Right renal cortex interstitium (tissue), 3 donors: ENCODE results near the gene TEX264. TPM values are rescaled to one million over a fixed set of nuclear protein-coding genes. Genes with fewer than 3 reads are reported as not detected.
"Not testable (repeated sequence)": the region's sequence is repeated elsewhere in the genome, so short reads cannot be mapped to it uniquely, and the experiment has no call there.

ENCODE experiments used
- DNase-seq, 3 donors: peaks; one replicate each; pipeline ENCODE4 v3.0.0-alpha.2; 2013; ENCODE audit warnings: low read depth in 3 of 3, low spot score in 2 of 3
- polyA plus RNA-seq, 3 donors: library from polyadenylated mRNA; unstranded; fragments of 120-200 nt; gene quantifications; one replicate each; pipeline ENCODE4 v1.2.1, GENCODE V29; 2013; ENCODE audit not compliant: insufficient read length in 3 of 3

Gene TEX264, protein sequence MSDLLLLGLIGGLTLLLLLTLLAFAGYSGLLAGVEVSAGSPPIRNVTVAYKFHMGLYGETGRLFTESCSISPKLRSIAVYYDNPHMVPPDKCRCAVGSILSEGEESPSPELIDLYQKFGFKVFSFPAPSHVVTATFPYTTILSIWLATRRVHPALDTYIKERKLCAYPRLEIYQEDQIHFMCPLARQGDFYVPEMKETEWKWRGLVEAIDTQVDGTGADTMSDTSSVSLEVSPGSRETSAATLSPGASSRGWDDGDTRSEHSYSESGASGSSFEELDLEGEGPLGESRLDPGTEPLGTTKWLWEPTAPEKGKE
- polyA plus RNA-seq: 10 to 100 TPM; 63.5 to 75.0 (median 64.2) TPM

GRCh38 chr3:51670823-51671733 is at the start of gene TEX264:
Gene TEX264 (plus strand): TSS chr3:51671252. CDS start chr3:51674305, 3,053 bp downstream.
- DNase-seq: peak in 2 of 3 donors; percentile 46 to 67

- no peak for DNase-seq
Measured at GRCh38 chr3:51622413-51622812, 48.6 kb upstream of the TEX264 start.

DNA sequence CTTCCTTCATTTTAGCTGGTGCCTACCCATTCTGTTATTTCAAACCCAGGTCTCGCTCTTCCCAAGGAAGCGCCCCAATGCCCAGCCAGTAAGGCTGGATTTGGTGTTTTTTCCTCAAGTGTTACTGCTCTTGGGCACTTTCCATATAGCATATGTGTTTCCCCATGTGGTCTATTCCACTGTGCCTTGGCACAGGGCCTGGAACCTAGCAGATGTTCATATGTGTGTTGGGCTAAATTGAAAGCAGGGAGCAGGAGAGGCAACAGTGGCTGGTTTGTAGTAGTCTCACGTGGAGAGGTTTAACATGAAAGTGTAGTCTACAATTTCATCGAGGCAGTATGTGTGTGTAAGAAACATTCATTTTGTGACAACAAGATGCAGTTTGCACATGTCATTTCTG is 48.2 kb upstream of the TEX264 start:
- DNase-seq: no peak

- DNase-seq: no peak
Measured at GRCh38 chr3:51630513-51630912, 40.5 kb upstream of the TEX264 start.

DNA sequence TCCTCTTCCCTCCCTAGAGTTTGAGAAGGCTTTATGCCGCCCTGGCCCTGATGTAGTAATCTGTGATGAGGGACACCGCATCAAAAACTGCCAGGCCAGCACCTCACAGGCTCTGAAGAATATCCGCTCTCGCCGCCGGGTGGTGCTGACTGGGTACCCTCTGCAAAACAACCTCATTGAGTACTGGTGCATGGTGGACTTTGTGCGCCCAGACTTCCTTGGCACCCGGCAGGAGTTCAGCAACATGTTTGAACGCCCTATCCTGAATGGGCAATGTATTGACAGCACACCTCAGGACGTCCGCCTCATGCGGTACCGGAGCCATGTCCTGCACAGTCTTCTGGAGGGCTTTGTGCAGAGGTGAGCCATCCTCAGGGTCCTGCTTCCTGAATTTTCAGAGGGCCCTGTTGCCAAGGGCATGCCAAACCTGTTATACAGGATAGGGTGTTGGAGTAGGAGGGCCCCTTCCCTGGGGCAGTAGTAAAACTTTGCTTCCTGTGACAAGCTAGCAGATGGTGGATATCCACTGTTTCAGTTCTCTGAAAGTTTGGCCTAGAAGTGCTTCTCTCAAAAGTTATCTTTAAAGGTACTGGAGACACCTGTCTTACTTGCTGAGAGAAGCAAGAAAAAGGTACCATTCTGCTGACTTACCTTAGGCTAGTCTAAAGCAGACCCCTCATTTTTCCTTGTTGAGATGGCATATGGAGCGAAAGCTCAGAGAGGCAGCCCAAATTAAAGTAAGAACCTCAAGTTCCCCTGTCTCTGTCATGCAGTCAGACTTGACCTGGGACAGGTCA is 33.7 kb upstream of the TEX264 start:
- DNase-seq: no peak

GRCh38 chr3:51637941-51638471 is 33.0 kb upstream of the TEX264 start:
- DNase-seq: peak in 1 of 3 donors; percentile 6

DNA sequence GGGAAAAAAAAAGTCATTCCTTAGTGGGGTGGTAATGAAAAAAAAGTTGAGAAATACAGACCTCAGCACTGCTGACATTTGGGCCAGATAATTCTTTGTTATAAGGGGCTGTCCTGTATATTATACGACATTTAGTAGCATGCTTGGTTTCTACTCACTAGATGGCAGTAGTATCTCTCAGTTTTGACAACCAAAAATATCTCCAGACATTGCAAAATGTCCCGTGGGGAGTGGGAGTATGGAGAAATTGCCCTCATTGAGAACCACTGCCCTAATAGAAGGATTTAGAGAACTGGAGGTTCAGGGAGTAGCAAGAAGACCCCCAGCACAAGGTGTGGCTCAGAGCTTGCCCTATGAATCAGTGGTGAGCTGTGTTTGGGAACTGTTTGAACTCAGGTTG is 28.6 kb upstream of the TEX264 start:
- DNase-seq: no peak

GRCh38 chr3:51646091-51646490 is 25.0 kb upstream of the TEX264 start:
- DNase-seq: no peak

DNA sequence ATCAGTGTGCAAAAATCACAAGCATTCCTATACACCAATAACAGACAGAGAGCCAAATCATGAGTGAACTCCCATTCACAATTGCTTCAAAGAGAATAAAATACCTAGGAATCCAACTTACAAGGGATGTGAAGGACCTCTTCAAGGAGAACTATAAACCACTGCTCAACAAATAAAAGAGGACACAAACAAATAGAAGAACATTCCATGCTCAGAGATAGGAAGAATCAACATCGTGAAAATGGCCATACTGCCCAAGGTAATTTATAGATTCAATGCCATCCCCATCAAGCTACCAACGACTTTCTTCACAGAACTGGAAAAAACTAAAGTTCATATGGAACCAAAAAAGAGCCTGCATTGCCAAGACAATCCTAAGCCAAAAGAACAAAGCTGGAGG is 18.9 kb upstream of the TEX264 start:
- not testable (repeated sequence) for DNase-seq

DNA sequence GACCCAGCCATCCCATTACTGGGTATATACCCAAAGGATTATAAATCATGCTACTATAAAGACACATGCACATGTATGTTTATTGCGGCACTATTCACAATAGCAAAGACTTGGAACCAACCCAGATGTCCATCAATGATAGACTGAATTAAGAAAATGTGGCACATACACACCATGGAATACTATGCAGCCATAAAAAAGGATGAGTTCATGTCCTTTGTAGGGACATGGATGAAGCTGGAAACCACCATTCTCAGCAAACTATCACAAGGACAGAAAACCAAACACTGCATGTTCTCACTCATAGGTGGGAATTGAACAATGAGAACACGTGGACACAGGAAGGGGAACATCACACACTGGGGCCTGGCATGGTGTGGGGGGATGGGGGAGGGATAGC is 17.6 kb upstream of the TEX264 start:
- DNase-seq: not testable (repeated sequence)

- no peak for DNase-seq
Measured at GRCh38 chr3:51657234-51657633, 13.8 kb upstream of the TEX264 start.

DNA sequence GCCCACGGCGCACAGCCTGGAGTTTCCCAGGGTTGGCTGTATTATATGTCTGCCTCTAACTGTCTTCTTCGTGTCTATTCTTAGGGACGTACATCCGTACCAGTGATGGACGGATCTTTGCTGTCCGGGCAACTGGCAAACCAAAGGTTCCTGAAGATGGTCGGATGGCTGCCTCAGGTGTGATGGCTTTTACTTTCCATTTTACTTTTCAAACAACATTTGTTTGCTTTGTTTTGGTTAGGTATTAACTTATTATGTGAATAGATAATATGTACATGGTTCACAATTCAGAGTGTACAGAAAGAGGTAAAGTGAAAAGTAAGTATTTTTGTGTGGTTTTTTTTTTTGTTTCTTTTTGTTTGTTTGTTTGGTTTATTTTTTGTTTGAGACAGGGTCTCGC is 11.1 kb upstream of the TEX264 start:
- no peak for DNase-seq

GRCh38 chr3:51662456-51662855 is 8.6 kb upstream of the TEX264 start:
- no peak for DNase-seq

DNA sequence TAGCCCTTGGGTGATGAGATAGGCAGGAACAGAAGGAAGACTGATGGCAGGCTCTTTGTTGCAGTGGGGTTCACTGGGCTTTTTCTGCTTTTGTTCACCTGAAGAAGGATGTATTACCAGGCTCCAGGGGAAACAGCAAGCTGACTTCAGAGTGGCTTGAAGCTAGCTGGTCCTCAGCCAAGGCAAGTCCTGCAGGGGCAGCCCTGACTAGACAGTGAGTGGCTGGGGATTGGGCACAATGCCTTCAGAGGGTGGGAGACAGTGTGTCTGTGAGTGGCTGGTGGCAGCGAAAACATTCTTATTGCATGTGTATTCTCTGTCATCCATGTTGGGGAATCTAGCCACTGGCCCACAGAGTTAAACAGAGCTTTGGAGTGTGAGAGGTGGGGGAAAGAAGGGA is 2.3 kb upstream of the TEX264 start:
- DNase-seq: no peak

DNA sequence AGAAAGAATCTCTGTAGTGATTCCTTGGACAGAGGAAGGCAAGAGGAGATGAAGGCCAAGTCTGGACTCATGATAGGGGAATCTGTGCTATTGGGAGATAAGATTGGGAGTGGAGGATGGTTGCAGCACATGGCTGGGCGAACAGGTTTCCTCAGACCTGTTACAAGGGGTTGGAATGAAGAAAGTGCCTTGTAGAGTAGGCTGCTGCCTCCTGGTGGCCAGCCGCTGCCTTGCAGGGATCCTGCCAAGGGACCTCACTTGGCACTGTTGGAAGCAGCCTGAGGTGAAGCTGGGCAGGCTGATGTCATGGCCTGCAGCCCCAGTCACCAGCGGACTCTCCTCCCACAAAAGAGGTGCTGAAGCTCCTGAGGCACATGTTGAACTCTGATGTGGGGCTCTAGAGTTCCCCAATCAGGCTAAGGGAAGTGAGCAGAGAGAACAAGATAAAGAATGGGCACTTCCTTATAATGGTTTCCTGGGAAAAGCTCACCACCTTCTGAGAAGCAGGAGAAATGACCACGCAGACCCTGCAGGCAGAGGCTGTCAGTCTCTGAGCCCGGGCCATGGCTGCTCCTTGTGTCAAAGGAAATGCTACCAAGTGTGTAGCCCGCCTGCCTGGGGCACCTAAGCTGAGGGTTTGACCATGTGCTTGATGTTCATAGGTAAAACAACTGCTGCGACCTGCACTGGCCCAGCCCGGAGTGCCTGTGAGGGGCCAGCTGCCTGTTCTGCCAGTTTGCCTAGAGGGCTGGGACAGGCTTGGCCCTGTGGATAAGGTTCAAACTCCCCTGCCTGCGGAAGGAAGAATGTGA is 1.6 kb upstream of the TEX264 start:
- DNase-seq: peak in 2 of 3 donors; percentile 34 to 57

DNA sequence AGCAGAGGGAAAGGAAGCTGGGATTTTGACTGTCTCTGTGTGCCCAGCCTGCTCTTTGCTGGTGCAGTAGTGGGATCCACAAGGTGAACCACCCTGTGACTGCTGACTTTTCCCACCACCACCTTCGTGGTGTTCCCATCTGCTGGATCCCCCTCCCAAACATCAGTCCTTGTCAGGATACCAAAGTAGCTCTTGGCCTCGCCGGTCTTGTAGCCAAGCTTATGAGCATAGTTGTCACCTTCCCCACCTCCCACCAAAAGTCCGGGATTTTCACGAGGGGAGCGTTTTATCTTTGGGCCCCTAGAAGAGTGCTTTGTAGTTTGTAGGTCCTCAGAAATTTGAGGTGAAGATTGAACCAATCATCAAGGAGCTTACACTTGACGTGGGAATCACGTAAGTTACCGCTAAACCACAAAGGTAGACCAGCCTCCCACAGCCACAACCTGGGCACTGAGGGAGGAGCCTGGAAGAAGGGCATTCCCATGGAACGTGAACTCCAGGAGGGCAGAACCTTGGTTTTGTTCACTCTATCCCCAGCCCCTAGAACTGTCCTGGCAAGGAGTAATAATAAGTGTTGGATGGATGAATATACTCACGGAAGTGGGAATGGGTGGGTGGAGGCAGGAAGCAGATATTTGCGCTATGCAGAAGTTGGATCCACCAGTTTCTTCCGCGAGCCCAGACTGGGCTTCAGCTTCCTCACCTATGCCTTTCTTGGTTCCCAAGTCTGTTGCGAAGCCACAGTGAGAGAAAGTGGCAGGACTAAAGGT is 814 bp upstream of the TEX264 start:
- no peak for DNase-seq

DNA sequence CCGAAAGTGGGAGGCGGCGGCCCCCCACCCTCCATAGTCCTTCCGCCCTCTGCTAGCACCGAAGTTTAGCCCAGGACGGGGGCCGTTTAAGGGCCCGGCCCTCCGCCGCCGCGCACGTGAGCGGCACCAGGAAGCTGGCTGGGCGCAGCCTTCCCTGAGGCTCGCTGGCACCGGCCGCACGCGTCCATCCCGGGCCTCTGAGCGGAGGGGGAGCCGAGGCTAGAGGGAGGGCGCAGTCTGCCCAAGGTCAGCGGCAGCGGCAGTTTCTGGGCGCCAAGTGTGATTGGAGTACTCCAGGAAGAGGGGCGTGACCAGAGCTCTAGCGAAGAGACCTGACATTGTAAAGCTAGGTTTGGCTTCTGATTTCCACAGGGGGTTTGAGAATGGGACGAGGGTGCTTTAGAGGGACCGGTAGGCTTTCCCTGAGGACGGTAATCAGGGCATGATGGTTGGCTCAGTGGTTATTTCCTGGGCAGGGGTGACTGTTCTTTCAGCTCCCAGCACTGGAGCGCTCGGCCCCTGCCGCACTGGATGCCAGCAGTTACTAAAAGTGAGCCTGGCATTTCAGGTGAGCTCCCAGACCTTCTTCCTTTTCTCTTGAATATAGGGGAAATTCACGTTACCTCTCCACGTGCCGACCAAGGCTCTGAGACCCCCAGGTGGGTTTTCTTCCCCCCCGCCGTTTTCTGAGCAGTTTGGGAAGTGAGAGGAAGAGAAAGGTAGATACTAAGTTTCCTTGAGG is 853 bp downstream of the TEX264 start:
- peak in 2 of 3 donors; percentile 23 to 34 for DNase-seq

- DNase-seq: no peak
Measured at GRCh38 chr3:51673181-51673801, 2.2 kb downstream of the TEX264 start.
